Occipital lobe (tissue), 2 donors: ENCODE results near the gene ACTL10. TPM values are rescaled to one million over a fixed set of nuclear protein-coding genes. Genes with fewer than 3 reads are reported as not detected.
A peak's percentile ranks its signal among the peaks of the same experiment; 100 is the strongest.

ENCODE experiments used
- DNase-seq: peaks from one replicate; lab custom pipeline; 2025; lab: John Stamatoyannopoulos, UW
- total RNA-seq: library from RNA; depleted of rRNA; stranded (reverse); fragments of >200 nt; gene quantifications from one replicate; pipeline ENCODE4 v1.2.3, GENCODE V29; 2014

ACTL10 gene
- total RNA-seq, 1 donor from 2014 or later, result 1.1 TPM

DNA sequence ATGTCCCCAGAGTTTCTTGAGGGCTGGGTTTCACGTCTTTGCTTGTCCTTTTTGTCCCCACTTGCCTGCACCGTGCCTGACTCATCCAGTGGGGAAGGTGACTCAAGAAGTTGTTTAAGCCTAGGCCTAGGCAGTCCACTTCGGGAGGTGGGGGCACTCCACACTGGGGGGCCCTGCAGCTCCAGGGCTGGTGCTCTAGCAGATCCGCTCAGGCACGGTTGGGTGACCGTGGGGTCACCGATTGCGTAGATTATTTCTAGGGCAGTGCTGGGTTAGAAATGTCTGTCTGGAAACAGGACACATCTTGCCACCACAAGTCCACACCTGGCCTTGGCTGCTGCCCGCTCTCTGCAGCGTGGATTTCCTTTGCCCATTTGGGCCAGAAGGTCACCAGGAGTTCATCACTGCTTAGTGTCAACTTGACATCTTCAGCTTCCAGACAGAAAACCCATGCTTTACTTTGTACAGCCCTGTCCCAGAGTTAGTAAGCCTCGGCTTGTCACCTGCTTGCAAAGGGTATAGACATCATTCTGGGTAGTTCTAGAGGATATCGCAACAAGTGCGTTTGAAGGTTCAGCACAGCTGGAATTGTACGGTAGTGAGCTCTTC, 18.2 kb upstream of the ACTL10 start:
- no peak for DNase-seq

DNA sequence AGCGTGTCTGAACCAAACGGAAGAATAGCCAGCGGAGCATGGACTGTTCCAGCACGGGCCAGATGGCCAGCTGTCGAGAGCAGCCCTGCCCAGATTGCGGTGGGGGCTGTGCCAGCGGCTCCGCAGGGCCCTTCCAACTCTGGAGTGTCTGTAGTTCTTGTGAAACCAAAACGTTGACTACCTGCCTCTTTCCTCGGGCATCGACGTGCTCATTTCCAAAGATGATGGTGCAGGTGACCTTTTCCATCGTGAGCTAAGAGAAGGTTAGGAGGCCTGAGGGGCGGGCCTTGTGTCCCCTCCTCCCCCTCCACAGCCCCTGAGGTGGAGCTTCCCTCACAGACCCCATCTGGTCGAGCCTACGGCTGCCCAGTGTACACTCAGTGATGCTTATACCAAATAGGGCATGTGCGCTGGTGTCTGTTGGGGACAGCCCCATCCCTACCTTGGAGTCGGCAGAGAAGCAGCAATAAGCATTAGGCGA, 17.5 kb upstream of the ACTL10 start:
- DNase-seq, result no peak

DNA sequence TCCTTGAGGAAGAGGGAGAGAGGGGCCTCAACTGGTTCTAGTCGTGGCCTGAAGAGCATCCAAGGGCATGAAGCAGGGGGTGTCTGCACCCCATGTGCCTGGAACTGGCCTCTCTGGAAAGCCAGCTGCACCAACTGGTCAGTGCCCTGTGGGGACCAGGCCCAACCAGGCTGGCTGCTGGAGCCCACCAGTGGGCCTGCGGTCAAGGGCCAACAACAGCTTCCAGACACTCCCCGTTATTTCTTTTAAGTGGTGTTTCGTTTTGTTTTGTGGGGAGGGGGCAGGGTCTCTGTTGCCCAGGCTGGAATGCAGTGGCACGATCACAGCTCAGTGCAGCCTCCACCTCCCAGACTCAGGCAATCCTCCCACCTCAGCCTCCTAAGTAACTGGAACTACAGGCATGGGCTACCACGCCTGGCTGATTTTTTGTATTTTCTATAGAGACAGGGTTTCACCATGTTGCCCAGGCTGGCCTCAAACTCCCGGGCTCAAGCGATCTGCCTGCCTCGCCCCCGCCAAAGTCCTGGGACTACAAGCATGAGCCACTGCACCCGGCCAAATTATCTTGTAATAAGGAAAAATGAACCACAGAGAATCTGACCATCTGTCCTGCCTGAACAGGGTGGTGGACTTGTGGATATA, 16.5 kb upstream of the ACTL10 start:
- no peak for DNase-seq

DNA sequence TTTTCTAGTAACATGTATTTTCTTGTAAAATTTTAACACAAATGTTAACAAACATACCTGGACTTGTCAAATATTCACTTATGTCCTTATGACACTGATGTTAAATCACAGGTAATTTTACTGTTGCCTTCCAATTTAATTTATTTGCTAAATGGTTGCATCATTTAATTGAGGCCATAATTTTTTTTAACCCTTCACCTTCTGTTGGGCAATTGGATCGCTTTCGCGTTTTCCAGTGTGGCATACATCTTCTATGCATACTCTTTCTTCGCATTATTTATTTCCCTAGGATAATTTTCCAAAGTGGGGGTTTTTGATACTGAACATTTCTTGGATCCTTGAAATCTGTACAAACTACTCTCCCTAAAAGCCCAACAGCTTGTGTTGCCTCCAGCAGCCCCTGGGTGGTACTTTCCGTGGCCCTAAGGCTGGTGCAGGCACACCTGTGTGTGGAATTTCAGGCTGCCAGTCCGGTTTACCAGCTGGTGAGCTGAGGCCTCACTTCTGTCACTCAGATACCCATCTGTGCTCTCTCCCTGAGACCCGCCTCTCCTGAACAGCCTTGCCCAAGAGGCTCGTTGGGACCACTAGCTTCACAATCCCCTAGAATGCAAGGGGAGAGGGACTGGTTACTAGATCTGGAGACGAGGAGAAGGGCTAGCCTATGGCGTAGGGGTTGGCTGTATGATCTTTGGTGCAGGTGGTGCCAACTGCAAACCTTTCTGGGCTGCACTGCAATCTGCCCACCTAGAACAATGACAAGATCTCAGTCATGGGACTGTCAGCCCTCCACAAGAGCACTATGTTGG, 15.8 kb upstream of the ACTL10 start:
- no peak for DNase-seq

DNA sequence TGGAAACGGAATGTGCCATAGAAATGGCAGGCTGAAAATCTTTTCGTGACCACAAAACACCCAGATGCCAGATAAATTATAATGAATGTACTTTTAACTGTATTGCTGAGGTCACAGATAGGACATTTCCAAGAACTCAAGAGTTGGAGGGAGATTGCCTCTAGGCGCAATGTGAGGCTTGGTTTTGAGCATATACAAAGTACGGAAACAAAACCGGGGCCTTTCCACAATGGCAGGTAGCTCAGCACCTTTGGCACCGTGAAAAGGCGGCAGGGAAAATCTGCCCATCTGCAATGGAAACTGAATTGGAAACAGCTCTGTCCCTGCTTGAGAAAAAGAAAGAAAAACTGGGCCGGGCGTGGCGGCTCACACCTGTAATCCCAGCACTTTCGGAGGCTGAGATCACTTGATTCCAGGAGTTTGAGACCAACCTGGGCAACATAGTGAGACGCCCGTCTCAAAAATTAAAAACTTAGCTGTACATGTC, 15.1 kb upstream of the ACTL10 start:
- no peak for DNase-seq

DNA sequence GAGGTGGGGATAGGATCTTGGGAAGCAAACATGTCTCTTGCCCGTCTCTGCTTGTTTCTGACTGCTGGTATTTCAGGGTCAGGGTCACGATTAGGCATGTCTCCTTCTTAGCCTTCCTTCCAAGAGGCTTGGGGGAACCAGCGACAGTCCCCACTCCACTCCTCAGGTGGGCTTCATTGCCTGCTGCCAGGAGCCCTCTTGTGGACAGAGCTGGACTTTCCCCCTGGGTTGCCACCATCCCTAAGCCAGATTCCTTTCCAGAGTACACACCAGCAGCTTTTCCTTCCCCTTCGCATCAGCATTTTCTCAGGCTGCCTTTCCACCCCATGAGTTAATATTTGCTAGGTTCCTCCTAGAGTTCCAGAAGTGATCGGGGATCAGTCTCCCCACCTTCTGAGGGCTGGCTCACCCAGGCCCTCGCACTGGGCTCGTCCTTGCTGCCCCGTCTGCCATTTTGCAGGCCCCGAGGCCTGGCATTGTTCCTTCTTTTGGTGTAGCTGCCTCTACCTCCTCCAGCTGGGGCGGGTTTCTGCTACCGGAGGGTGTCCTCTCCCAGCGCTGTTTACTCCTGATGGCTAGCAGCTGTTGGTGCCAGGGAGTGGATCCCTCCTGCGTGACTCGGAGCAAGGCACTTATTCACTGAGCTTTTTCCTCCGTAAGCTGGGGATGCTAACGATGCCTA, 13.4 kb upstream of the ACTL10 start:
- DNase-seq, result peak; percentile 34

DNA sequence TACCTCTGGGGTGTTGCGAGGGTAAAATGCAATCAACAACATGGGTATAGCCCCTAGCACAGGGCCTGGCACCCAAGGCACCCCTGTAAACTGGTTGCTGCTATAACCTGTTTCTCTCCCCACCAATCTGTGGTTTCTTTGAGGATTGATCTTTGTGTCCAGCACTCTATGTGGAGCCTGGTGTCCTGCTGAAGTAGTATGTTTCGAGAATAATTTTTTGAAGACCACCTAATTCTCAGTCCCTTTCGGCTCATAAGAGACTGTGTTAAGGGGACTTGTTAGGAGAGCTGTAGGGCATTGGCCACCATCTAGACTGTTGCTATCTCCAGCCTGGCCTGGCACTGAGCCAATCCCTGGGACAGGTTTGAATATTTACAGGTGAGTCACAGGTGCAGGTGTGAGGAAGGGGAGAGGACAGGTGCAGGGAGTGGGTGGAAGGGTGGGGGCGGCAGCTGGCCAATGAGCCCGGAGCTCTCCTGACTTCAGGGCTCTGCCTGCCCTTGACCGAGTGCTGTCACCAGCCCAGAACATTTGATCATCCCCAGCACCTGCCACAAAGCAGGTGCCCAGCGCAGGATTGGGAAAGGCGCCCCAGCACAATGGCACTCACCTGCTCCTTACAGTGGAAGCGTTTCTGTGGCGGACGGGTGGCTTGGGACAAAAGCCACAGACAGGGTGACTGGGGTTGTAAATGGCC, 12.7 kb upstream of the ACTL10 start:
- no peak for DNase-seq

DNA sequence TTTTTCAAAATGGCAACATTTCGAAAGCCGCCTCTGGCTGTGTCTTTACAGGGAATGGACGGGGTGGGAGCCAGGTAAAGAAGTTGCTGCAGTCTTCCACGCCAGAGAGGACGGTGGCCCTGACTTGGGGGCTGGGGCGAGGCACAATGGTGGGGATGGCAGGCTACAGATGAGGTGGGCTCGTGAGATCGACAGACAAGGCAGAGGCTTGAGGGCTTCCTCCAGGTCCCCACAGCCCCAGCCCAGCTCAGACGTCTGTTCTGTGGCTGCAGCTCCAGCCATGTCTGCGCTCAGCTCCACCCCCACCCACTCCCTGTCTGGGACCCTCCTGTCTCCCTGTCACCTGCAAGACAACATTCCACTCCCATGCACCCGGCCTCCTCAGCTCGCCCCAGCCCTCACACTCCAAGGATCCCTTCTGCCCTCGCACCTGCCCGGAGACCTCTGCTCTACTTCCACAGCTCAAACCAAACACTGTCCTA, 12.0 kb upstream of the ACTL10 start:
- no peak for DNase-seq

DNA sequence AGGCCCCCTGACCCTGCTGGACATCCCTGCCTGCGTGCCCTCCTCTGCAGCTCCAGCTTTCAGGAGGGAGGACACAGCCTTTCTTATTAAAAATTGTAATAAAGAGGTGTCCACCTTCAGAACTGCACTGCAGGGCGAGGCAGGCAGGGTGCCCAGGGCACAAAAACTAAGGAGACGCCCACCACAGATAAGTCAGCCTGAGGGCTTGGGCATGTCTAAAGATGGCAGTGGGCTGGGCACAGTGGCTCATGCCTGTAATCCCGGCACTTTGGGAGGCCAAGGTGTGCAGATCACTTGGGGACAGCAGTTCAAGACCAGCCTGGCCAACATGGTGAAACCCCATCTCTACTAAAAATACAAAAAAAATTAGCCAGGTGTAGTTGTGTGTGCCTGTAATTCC, 11.6 kb upstream of the ACTL10 start:
- no peak for DNase-seq

DNA sequence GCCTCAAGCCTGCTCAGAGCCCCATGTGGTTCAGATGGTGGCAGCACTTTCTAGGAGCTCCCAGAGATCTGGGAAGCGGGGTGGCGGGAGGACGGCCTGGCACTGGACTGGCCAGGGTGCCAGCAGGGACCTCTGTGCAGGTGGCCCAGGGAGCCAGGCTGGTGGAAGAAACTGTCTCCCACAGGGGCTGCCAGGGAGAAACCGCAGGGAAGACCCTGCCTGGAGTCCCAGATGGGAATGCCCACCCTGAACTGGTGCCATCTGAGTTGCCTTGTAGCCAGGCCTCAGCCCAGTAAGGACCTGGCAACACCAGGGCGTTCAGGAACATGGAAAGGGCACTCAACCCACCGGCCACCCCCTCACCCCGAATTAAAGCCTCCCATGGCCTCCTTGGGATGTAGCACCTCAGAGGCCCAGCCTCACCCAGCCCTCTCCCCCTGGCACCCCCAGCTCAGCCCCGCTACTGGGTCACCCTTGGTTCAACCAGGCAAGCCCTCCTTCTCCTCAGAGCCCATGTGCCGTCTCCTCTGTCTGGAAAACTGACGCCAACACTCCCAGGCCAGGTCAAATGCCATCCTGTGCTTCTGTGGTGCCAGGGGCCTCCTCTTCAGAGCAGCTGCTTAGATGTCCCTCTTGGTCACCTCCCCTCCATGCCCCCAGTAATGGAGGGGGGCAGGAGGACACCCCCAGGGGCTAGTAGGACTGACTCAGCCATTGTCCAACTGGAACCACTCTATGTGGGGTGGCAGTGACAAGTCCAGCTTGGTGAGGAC, 10.5 kb upstream of the ACTL10 start:
- no peak for DNase-seq

DNA sequence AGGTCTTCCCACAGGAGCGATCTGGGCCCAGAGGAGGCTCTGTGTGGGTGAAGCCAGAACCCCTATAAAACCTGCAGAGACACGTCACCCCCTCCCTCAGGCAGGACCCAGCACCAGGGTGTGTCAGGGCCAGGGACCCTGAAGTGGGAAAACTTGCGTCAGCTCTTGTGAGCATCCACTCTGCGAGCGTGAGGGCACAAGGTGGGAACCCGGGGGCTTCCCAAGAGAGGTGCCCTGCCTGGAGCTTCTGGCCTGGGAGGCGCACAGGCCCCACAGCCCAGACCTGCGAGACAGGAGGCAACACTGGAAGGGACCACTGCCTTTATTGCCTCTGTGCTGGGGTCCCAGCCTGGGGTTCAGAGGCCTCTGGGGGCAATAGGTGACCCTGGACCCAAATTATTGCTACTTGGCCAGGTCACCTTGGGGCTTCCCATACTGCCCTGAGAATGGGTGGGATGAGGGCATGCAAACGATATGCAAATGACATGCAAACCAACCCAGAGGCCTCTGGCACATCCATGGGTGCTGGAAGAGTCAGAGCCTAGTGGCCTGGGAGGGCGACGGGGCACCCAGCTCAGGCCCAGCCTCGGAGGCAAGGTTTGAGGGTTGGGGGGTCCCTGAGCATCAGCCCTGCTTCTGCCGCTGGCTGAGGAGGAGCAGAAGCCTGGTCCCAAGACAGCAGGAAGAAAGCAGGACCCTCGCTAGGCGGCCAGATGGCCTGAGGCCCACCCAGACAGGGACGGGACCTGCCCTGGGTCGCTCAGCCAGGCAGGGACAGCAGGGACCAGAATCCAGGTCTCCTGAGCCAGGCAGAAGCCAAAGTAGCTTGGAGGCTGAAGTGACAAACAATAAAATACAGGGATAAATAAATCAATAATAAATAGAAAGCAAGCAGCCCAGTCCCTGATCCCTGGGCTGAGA, 9.7 kb upstream of the ACTL10 start:
- DNase-seq, result no peak

DNA sequence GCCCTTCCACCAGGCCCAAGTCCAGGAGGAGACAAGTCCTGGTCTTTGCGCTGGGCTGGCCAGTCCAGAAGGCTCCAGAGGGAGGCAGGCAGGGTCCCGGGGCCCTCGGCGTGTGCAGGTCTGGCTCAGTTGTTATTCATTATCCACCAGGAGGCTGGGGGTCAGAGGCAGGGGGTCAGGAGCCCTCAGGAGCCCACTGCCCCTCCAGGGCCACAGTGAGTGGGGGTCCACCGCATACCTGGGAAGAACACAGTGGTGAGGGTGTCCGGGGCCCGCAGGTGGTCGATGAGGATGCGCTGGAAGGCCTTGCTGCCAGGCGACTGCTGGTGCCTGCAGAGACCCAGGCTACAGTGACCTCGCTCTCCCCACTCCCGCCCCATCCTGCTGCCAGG, 9.0 kb upstream of the ACTL10 start:
- no peak for DNase-seq

DNA sequence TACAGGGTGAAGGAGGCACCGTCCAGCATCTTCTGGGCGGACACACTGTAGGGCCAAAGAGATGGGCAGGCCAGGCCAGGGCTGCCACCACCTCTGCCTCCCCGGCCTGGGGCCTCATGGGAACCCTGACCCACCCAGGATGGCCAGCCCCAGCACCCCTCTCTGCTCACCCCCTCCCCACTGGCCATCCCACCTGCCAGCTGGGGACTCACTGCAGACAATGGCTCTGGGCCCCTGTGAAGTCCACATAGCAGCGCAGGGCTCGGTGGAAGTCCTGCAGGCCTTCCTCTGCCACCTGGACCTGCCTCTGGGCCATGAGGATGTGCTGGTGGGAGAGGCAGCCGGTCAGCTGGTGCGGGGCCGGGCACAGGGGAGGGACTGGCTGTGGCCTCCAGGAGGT, 8.2 kb upstream of the ACTL10 start:
- DNase-seq, result no peak

DNA sequence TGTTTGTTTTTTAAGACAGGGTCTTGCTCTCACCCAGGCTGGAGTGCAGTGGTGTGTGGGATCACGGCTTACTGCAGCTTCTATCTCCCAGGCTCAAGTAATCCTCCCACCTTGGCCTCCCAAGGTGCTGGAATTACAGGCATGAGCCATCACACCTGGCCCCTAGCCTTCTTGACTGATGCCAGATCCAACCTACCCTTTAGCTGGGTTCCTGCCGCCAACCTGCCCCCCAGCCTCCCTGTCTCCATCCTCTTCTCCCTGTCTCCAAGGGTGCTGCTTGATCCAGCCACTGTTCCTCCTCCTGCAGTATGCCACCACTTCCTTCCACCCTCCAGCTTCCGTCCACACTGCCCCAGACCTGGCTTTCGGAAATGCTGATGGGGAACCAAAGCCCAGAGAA, 7.8 kb upstream of the ACTL10 start:
- DNase-seq, result no peak

DNA sequence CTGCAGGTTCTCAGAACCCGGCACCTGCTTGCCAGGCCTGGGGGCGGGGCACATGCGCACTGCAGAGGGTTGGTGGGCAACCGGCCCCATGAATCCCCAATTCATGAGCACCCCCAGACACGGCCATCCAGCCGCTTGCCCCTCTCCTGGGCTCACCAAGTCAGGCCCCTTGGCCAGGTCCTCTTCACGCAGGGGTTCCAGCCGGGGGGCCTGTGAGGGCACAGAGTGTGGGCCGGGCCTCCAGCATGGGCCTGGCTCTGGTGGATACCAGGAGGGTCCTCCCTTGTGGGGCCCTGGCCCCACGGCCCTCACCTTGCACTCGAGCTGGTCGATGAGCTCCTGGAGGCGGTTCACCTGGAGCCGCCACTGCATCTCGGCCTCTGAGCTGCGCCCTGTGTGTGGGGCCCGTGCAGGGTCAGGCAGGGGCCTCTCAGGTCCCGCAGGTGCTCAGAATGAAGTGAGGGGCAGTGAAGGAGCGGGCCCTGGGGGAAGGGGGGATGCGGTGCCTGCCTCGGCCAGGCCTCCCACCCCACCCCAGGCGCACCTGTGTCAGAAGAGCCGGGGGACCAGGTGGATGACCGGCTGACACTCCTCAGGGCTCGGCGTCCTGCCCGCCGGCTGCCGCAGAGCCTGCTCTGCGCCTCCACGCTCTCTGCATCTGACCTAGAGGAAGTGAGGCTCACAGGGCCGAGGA, 7.3 kb upstream of the ACTL10 start:
- no peak for DNase-seq

DNA sequence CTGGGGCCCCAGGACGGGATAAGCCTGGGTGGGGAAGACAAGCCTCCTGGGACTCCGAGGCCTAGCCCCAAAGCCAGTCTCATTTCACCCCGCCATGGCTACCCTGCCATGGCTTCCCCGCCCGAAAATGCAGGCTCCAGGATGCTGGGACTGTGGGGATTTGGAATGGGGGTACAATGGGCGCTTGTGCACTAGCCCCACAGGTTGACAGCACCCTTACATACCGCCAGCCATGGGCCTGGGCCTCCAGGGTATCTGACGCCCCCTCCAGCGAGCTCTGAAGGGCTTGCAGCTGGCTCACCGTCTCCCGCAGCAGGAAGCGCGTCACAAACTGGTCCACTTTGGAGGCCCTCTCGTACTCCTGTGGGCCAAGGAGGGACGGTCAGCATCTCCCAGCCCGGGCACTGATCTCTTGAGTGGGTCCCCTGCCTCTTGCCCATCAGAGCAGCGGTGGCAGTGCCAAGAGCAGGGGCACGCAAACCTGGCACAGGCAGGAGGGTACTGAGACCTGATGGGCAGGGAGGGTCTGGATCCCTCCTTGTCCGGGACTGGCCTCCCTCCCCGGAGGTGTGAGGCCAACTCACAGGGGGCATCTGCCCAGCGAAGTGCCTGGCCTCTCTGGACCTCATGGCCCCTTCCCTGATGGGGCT, 6.6 kb upstream of the ACTL10 start:
- no peak for DNase-seq

DNA sequence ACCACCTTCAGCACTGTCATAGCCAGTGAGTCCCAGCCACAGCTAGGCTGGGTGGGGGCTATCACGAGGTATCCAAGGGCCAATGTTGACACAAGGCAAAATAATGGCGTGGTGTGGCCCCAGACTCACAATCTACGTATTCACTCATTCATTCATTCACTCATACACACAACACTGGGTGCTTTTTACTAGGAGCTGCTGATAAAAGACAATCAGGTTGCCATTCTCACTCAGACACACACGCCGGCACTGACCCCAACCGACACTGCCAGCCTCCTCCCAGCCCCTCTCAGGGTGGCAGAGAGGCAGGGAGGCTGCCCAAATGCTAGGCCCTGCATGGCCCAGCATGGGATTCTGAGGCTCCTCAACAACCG, 6.1 kb upstream of the ACTL10 start:
- DNase-seq, result no peak

DNA sequence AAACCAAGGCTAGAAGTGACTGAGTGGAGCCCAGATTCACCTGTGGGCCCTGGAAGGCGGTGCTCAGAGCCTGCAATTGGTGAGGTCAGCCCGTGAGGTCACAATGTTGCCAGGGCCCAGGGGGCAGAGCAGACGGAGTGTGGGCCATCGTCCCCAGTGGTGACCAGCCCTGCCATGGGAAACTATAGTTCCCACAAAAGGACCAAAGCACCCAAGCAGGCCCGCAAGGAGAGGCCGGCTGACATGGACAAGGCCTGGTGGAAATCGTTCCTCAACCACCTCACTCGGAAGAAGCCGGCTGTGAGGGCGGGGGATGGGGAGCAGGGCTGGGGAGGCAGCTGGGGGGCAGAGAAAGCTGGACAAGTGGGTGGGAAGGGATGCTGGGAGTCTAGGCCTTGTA, 4.6 kb upstream of the ACTL10 start, which contains the start of gene C20orf144:
Gene C20orf144 (plus strand): TSS at position 156 of the 400 bp plus-strand sequence. CDS start 19 bp downstream, at position 175.
- no peak for DNase-seq
